Heart left ventricle (tissue), 16 donors: Measurements from ENCODE around the gene NPBWR2. TPM values are rescaled to one million over a fixed set of nuclear protein-coding genes. Genes with fewer than 3 reads are reported as not detected.
A peak's percentile ranks its signal among the peaks of the same experiment; 100 is the strongest.

ENCODE experiments used
- ATAC-seq, 4 donors: fragments of 200-7000 bp; cut with Tn5 transposase; one replicate each; pipeline ENCODE4 v1.9.1; 2020 to 2022; ENCODE audit warnings: moderate library complexity in 4 of 4, mild to moderate bottlenecking in 3 of 4, moderate number of reproducible peaks in 1 of 4
- DNase-seq, 5 donors: peaks; one replicate each; pipeline ENCODE4 v3.0.0-alpha.2; 2020
- H3K27ac ChIP-seq, 12 donors: fragments of 200-600 bp; sonication (generic) in 4 of 12; one replicate each; pipeline versions ENCODE4 v1.5.0 to v1.8.0; 2016 to 2022; ENCODE audit warnings: mild to moderate bottlenecking in 2 of 12
- H3K27me3 ChIP-seq, 9 donors: fragments of 200-600 bp; sonication (generic) in 2 of 9; one replicate each; pipeline versions ENCODE4 v1.5.1 to v1.8.0; 2016 to 2022; ENCODE audit warnings: mild to moderate bottlenecking in 3 of 9
- H3K36me3 ChIP-seq, 9 donors: fragments of 200-600 bp; sonication (generic) in 2 of 9; one replicate each; pipeline versions ENCODE4 v1.5.0 to v1.8.0; 2018 to 2022; ENCODE audit warnings: mild to moderate bottlenecking in 2 of 9
- H3K4me1 ChIP-seq, 12 donors: fragments of 200-600 bp; sonication (generic) in 4 of 12; one replicate each; pipeline versions ENCODE4 v1.5.0 to v1.8.0; 2016 to 2022; ENCODE audit warnings: mild to moderate bottlenecking in 3 of 12
- H3K4me3 ChIP-seq, 12 donors: fragments of 200-600 bp; sonication (generic) in 4 of 12; one replicate each; pipeline versions ENCODE4 v1.5.0 to v1.8.0; 2017 to 2022; ENCODE audit warnings: mild to moderate bottlenecking in 9 of 12, moderate library complexity in 4 of 12
- H3K9me3 ChIP-seq, 12 donors: fragments of 200-600 bp; sonication (generic) in 4 of 12; one replicate each; pipeline versions ENCODE4 v1.5.0 to v1.8.0; 2016 to 2022; ENCODE audit warnings: mild to moderate bottlenecking in 1 of 12
- CTCF ChIP-seq, 12 donors: fragments of 200-600 bp; sonication (generic) in 4 of 12; IDR thresholded peaks; one replicate each; pipeline versions ENCODE4 v1.5.0 to v1.8.0; 2018 to 2022; ENCODE audit warnings: antibody characterized with exemption in 12 of 12, mild to moderate bottlenecking in 5 of 12
- POLR2A ChIP-seq, 2 donors: fragments of 450-650 bp; IDR thresholded peaks; one replicate each; pipeline ENCODE4 v1.6.1; 2017; ENCODE audit warnings: antibody characterized with exemption in 2 of 2, mild to moderate bottlenecking in 2 of 2, moderate library complexity in 2 of 2
- WGBS, 4 donors: extraction: QIAGEN DNeasy Blood & Tissue Kit in 2 of 4; methylation state at CpG; one replicate each; pipeline versions ENCODE4 v1.1.5 to v1.1.7; 2013 to 2018; 5-methylcytosine and 5-hydroxymethylcytosine counted together
- intact Hi-C, 10 donors: fragments of 100-400 bp; cut with DNase I; formaldehyde crosslinking; loops; one replicate each; pipeline versions ENCODE4 v1.11.1 to v1.14.2; 2022
- polyA plus RNA-seq, 2 donors: library from polyadenylated mRNA; stranded (reverse); fragments of 200-250 nt; gene quantifications; one replicate each; pipeline ENCODE4 v1.2.3, GENCODE V29; 2013
- total RNA-seq, 9 donors: library from RNA; depleted of rRNA in 2 of 9; stranded (reverse); fragments of >200 nt in 2 of 9; fragmentation: NEBNext Ultra II Directional in 3 of 9; extraction: Animal tissue kit (Norgen Biotek cat#: 25700) in 3 of 9; gene quantifications; one replicate each; pipeline versions ENCODE4 v1.1.0 to v1.2.4, GENCODE V29; 2016 to 2023
- donor health status: ischemic (EF 13 %, LVEDD 7.1; RV severe dilation, severe dysfunction).
- donor health status: healthy with polysubstance abuse.
- donor health status: DM: no; HTN: yes; CAD: no.
- donor health status: DM: no; HTN: no; CAD: no.
- donor health status: ischemic (EF 25% LVEDD 6.9; RV normal size, moderate dysfunction).
- donor health status: ischemic (EF 25% LVEDD 5.7; RV mildly dilated, moderate dysfunction).
- donor health status: healthy.
- donor health status: DM: yes; HTN: yes; CAD: no.
- donor health status: ischemic (EF 35%, LVEDD 5.7; RV mildly dilated, moderate dysfunction).
- donor health status: nonischemic (EF 11% LVEDD 7.7; RV severe dilation, severe dysfunction).
- donor health status: DM: yes; HTN: yes; CAD: no.
- donor health status: PGD.
- donor health status: ischemic (EF 29% LVEDD 5.4; RV normal size, mild dysfunction).
- donor health status: nonischemic (EF 23%, LVEDD 6.1; RV moderate dilation, normal function).

Gene NPBWR2
- total and polyA plus RNA-seq, 11 donors, result not detected

- ATAC-seq, result no peak
These were observed 42.0 kb downstream of the NPBWR2 start for GRCh38 chr20:64065062-64065973.

GRCh38 chr20:64064145-64064698 lies 43.1 kb downstream of the NPBWR2 start:
- H3K9me3 ChIP-seq, result no peaks in the 10 kb centered on the region
- H3K4me3 ChIP-seq, result peak overlapping the region in 10 of 12 donors; percentile 83 to 99 (median 92)
- H3K4me1 ChIP-seq, result peaks cover 6 to 43% (median 20%) of the 10 kb centered on the region in 12 donors
- WGBS, 4 donors, result 26 to 40% (median 30%) methylated on average over 11 to 12 of the region's 12 CpGs
- DNase-seq (no peak), ATAC-seq (peak in 1 of 4 donors; percentile 3)
- intact Hi-C loops, result loop anchor here in 2 of 10 donors (5.0 to 10.0 kb wide), 2 partner anchors 82 to 169 kb away; partner anchors contain the start of genes DNAJC5 (in 1 of the 2) and PRPF6 (in 1 of the 2)
- TF ChIP-seq CTCF (IDR thresholded peaks at IDR 0.05), result no peak
- TF ChIP-seq POLR2A (IDR thresholded peaks at IDR 0.05), result no peak
- H3K27me3 ChIP-seq, result no peaks in the 10 kb centered on the region
- no peaks in the 10 kb centered on the region for H3K36me3 ChIP-seq
- H3K27ac ChIP-seq, result peak overlapping the region in 10 of 12 donors; percentile 75 to 89 (median 86)

More at GRCh38 chr20:64065062-64065973, 42.0 kb downstream of the NPBWR2 start:
- Histone ChIP-seq H3K4me3 (no peak overlapping the region), H3K4me1 (peaks cover 6 to 43% (median 20%) of the 10 kb centered on the region in 12 donors), H3K36me3 (peaks cover 0 to 3% (median 0%) of the 10 kb centered on the region in 9 donors), H3K27me3 (no peaks in the 10 kb centered on the region), H3K9me3 (no peaks in the 10 kb centered on the region), H3K27ac (no peak overlapping the region)
- no peak for DNase-seq
- intact Hi-C loops, result loop anchor here in 1 of 10 donors (10.0 kb wide), 1 partner anchor 171 kb away; the partner anchor contains the start of gene DNAJC5
- TF ChIP-seq POLR2A (IDR thresholded peaks at IDR 0.05) (no peak), CTCF (IDR thresholded peaks at IDR 0.05) (no peak)
- 53 to 66% (median 60%) methylated on average over 27 of the region's 27 CpGs for WGBS, 4 donors

GRCh38 chr20:64063389-64064144 lies 43.8 kb downstream of the NPBWR2 start:
- TF ChIP-seq POLR2A (IDR thresholded peaks at IDR 0.05), result no peak
- no peak for TF ChIP-seq CTCF (IDR thresholded peaks at IDR 0.05)
- Histone ChIP-seq H3K27me3 (no peaks in the 10 kb centered on the region), H3K36me3 (no peaks in the 10 kb centered on the region), H3K4me3 (peak overlapping the region; percentile 68 to 99 (median 92)), H3K9me3 (no peaks in the 10 kb centered on the region), H3K4me1 (peaks cover 6 to 43% (median 20%) of the 10 kb centered on the region in 12 donors), H3K27ac (peak overlapping the region; percentile 59 to 89 (median 85))
- intact Hi-C loops, result loop anchor here in 2 of 10 donors (5.0 to 10.0 kb wide), 2 partner anchors 81 to 169 kb away; partner anchors contain the start of genes DNAJC5 (in 1 of the 2) and PRPF6 (in 1 of the 2)
- DNase-seq (peak in 2 of 5 donors; percentile 50 to 73), ATAC-seq (peak in 3 of 4 donors; percentile 4 to 35 (median 25))
- 2 to 4% (median 2%) methylated on average over 32 to 51 of the region's 51 CpGs for WGBS, 4 donors
